HepG2 (cell line): ENCODE measurements around the gene PVRIG. TPM values are rescaled to one million over a fixed set of nuclear protein-coding genes. Genes with fewer than 3 reads are reported as not detected.
"Not testable (repeated sequence)": the region's sequence is repeated elsewhere in the genome, so short reads cannot be mapped to it uniquely, and the experiment has no call there.

Experiments
- ATAC-seq: fragments of 200-7000 bp; cut with Tn5 transposase; 3 replicates; pipeline ENCODE4 v1.9.1; 2020; ENCODE audit warnings: mild to moderate bottlenecking, moderate library complexity
- BruUV-seq: library from RNA; stranded (reverse); fragments of 400-500 nt; replicated peaks from 2 replicates; lab custom pipeline; 2021; lab: Mats Ljungman, UMichigan
- CTCF ChIA-PET: fragments of 300-600 bp; formaldehyde crosslinking; extraction: SDS; loops from one replicate; lab custom pipeline; 2021; ENCODE audit warnings: low total read pairs, inconsistent platforms, low intra/inter-chr PET ratio; lab: Yijun Ruan, JAX
- POLR2A ChIA-PET: fragments of 350-600 bp; sonication (Branson Sonifier 250); formaldehyde crosslinking; loops from one replicate; lab custom pipeline; 2020; ENCODE audit warnings: antibody characterized with exemption, inconsistent platforms; lab: Yijun Ruan, JAX
- DNase-seq: peaks from one replicate; pipeline ENCODE4 v3.0.0-alpha.2; 2015; ENCODE audit warnings: low spot score
- FAIRE-seq: peaks from 3 replicates; lab custom pipeline; 2011; peaks lifted over from hg19 to GRCh38; lab: Jason Lieb, UNC
- H2AFZ ChIP-seq: one replicate; pipeline ENCODE4 v1.6.1; 2011; ENCODE audit warnings: low read length, inconsistent platforms
- H3K27ac ChIP-seq: fragments of 300-600 bp; 3 replicates; pipeline ENCODE4 v1.8.0; 2011; ENCODE audit warnings: mixed run types, mild to moderate bottlenecking, mixed read lengths, low read length, inconsistent platforms; ENCODE audit not compliant: insufficient read depth; ENCODE audit errors: extremely low read length
- H3K27me3 ChIP-seq, 2 experiments: fragments of 200-600 bp in 1 of 2; 2 replicates in 1 of 2; 3 replicates in 1 of 2; pipeline versions ENCODE4 v1.6.0 to v1.8.0; 2011; ENCODE audit warnings: low read length in 2 of 2, mild to moderate bottlenecking in 2 of 2, moderate library complexity in 2 of 2, inconsistent platforms in 1 of 2; ENCODE audit not compliant: insufficient read depth in 2 of 2, control insufficient read depth in 1 of 2
- H3K36me3 ChIP-seq, 2 experiments: fragments of 200-600 bp in 1 of 2; replicated peaks in 1 of 2; 2 replicates in 1 of 2; 3 replicates in 1 of 2; pipeline versions ENCODE4 v1.5.1 to v1.8.0; 2011; ENCODE audit warnings: low read length in 2 of 2, inconsistent platforms in 1 of 2; ENCODE audit not compliant: insufficient read depth in 2 of 2, control insufficient read depth in 1 of 2
- H3K4me1 ChIP-seq: 2 replicates; pipeline ENCODE4 v1.5.1; 2012; ENCODE audit warnings: low read length, inconsistent platforms; ENCODE audit not compliant: insufficient read depth
- H3K4me2 ChIP-seq: 2 replicates; pipeline ENCODE4 v1.6.0; 2011; ENCODE audit warnings: low read depth, low read length, inconsistent platforms
- H3K4me3 ChIP-seq, 3 experiments: fragments of 200-600 bp in 1 of 3; sonication (generic), shearing (Covaris generic) in 1 of 3; replicated peaks in 1 of 3; 2 replicates each; pipeline ENCODE4 v1.5.1; 2011 to 2016; ENCODE audit warnings: low read length in 3 of 3, inconsistent platforms in 2 of 3, low read depth in 2 of 3, mild to moderate bottlenecking in 2 of 3, control low read depth in 1 of 3, mixed read lengths in 1 of 3; ENCODE audit not compliant: insufficient read depth in 1 of 3
- H3K79me2 ChIP-seq: one replicate; pipeline ENCODE4 v1.6.1; 2011; ENCODE audit warnings: low read length, inconsistent platforms; ENCODE audit not compliant: insufficient read depth
- H3K9ac ChIP-seq: 2 replicates; pipeline ENCODE4 v1.6.0; 2011; ENCODE audit warnings: mild to moderate bottlenecking, low read depth, low read length, inconsistent platforms; ENCODE audit not compliant: insufficient read depth
- H3K9me3 ChIP-seq: 2 replicates; pipeline ENCODE4 v1.5.1; 2012; ENCODE audit warnings: mild to moderate bottlenecking, low read length
- H4K20me1 ChIP-seq: 2 replicates; pipeline ENCODE4 v1.6.0; 2011; ENCODE audit warnings: inconsistent platforms, mild to moderate bottlenecking, low read length, moderate library complexity; ENCODE audit not compliant: insufficient read depth
- ATF3 ChIP-seq: sonication (generic); formaldehyde crosslinking; IDR thresholded peaks from 2 replicates; pipeline ENCODE4 v1.4.0; 2020; ENCODE audit warnings: missing genetic modification reagents
- ATF7 ChIP-seq, 2 experiments: fragments of 450-650 bp in 1 of 2; sonication (generic) in 1 of 2; formaldehyde crosslinking in 1 of 2; IDR thresholded peaks; 2 replicates each; pipeline versions ENCODE4 v1.4.0 to v1.6.1; 2016 to 2020; ENCODE audit warnings: antibody characterized with exemption in 1 of 2, mild to moderate bottlenecking in 1 of 2, missing genetic modification reagents in 1 of 2
- THAP8 ChIP-seq: sonication (generic); formaldehyde crosslinking; IDR thresholded peaks from 2 replicates; pipeline ENCODE4 v1.5.1; 2020; ENCODE audit warnings: missing genetic modification reagents, mild to moderate bottlenecking, borderline replicate concordance
- WGBS: methylation state at CpG from one replicate; pipeline ENCODE4 v1.1.6; 2017; ENCODE audit warnings: low lambda C conversion rate; 5-methylcytosine and 5-hydroxymethylcytosine counted together
- in situ Hi-C: cut with HindIII; loops from 2 replicates; pipeline ENCODE4 v1.10.0; 2017; ENCODE audit warnings: low pct_unique_long_range_greater_than_20kb; ENCODE audit not compliant: extremely low pct_ligation_motif_present
- intact Hi-C: fragments of 100-400 bp; cut with micrococcal nuclease; formaldehyde crosslinking; loops from one replicate; pipeline ENCODE4 v1.10.0; 2022; ENCODE audit not compliant: unreplicated experiment
- polyA plus RNA-seq, 8 experiments: library from polyadenylated mRNA; depleted of rRNA in 3 of 8; stranded (reverse) in 7 of 8; unstranded in 1 of 8; fragments of >200 nt; fragmentation: Illumina TruSeq in 4 of 8; extraction: Trizol in 4 of 8; gene quantifications; 2 replicates each; pipeline versions ENCODE4 v1.2.1 to v1.2.3, GENCODE V29; 2011 to 2016; ENCODE audit warnings: low read depth in 4 of 8, missing spikeins in 1 of 8, mixed read lengths in 1 of 8; ENCODE audit not compliant: insufficient read depth in 1 of 8
- total RNA-seq, 5 experiments: library from RNA; depleted of rRNA; stranded (reverse); fragments of >200 nt; fragmentation: Illumina TruSeq; extraction: Trizol; gene quantifications; 2 replicates each; pipeline ENCODE4 v1.2.3, GENCODE V29; 2016; ENCODE audit warnings: low read depth in 1 of 5

PVRIG gene
- total and polyA plus RNA-seq, 2 of the 13 experiments (the other 11 are each of a cell fraction or from before 2014, with no cell fraction given): not detected

- TF ChIP-seq THAP8: no peak
Measured at GRCh38 chr7:100195222-100195621, 24.5 kb upstream of the PVRIG start (continued).

GRCh38 chr7:100195901-100196322 is 23.8 kb upstream of the PVRIG start:
- in situ Hi-C loops, ATAC-seq, H3K27ac ChIP-seq, H2AFZ ChIP-seq, intact Hi-C loops, H3K4me2 ChIP-seq, H3K36me3 ChIP-seq, DNase-seq, H3K9ac ChIP-seq, POLR2A ChIA-PET, H3K9me3 ChIP-seq, H3K4me1 ChIP-seq, BruUV-seq, H3K4me3 ChIP-seq, FAIRE-seq, H3K79me2 ChIP-seq, H4K20me1 ChIP-seq, H3K27me3 ChIP-seq, CTCF ChIA-PET: not testable (repeated sequence)
- 80% methylated on average over 6 of the region's 6 CpGs for whole genome bisulfite sequencing

GRCh38 chr7:100198266-100198665 is 21.5 kb upstream of the PVRIG start:
- no peaks in the 10 kb centered on the region for H3K27me3 ChIP-seq
- intact Hi-C loops: no loop called here
- H2AFZ ChIP-seq: no peak overlapping the region
- TF ChIP-seq ATF3 (CRISPR knock-in tag): no peak
- TF ChIP-seq ATF7 (IDR thresholded peaks at IDR 0.05): no peak
- TF ChIP-seq ATF7 (CRISPR knock-in tag; IDR thresholded peaks at IDR 0.05): no peak
- no peak for DNase-seq
- CTCF ChIA-PET: no interaction called here
- H3K9ac ChIP-seq: no peak overlapping the region
- H3K79me2 ChIP-seq: no peaks in the 10 kb centered on the region
- H3K9me3 ChIP-seq: no peaks in the 10 kb centered on the region
- H4K20me1 ChIP-seq: no peaks in the 10 kb centered on the region
- FAIRE-seq: no peak
- POLR2A ChIA-PET: no interaction called here
- H3K27ac ChIP-seq: no peak overlapping the region
- WGBS: 82% methylated on average over 10 of the region's 10 CpGs
- in situ Hi-C loops: no loop called here
- H3K4me3 ChIP-seq: no peak overlapping the region
- no TSS peak for BruUV-seq
- ATAC-seq: no peak
- no peaks in the 10 kb centered on the region for H3K36me3 ChIP-seq
- peaks cover 13% of the 10 kb centered on the region for H3K4me1 ChIP-seq
- H3K4me2 ChIP-seq: no peak overlapping the region
